Gastrocnemius medialis (tissue), 4 donors: Measurements from ENCODE around the gene FGF10. TPM values are rescaled to one million over a fixed set of nuclear protein-coding genes. Genes with fewer than 3 reads are reported as not detected.
A peak's percentile ranks its signal among the peaks of the same experiment; 100 is the strongest.

Source experiments
- ATAC-seq, 2 donors: fragments of 150-250 bp; one replicate each; pipeline ENCODE4 v1.9.1; 2016
- DNase-seq, 2 donors: peaks; one replicate each; pipeline ENCODE4 v3.0.0-alpha.2; 2019
- H3K27ac ChIP-seq, 4 donors: fragments of 200-600 bp; sonication (generic); 1 replicate in 1 of 4; 2 replicates in 3 of 4; pipeline ENCODE4 v1.5.1; 2016 to 2018; ENCODE audit warnings: mild to moderate bottlenecking in 2 of 4, moderate library complexity in 1 of 4
- H3K27me3 ChIP-seq, 3 donors: fragments of 200-600 bp; sonication (generic) in 2 of 3; 1 replicate in 1 of 3; 2 replicates in 2 of 3; pipeline versions ENCODE4 v1.5.1 to v1.6.0; 2016 to 2019; ENCODE audit warnings: mild to moderate bottlenecking in 1 of 3, moderate library complexity in 1 of 3
- H3K36me3 ChIP-seq, 2 donors: fragments of 200-600 bp; sonication (generic) in 1 of 2; one replicate each; pipeline ENCODE4 v1.5.1; 2017 to 2018
- H3K4me1 ChIP-seq, 2 donors: fragments of 200-600 bp; sonication (generic) in 1 of 2; one replicate each; pipeline ENCODE4 v1.5.1; 2016 to 2017; ENCODE audit warnings: mild to moderate bottlenecking in 2 of 2
- H3K4me3 ChIP-seq, 4 donors: fragments of 200-600 bp; sonication (generic) in 3 of 4; 1 replicate in 1 of 4; 2 replicates in 3 of 4; pipeline ENCODE4 v1.5.1; 2016 to 2019; ENCODE audit warnings: mild to moderate bottlenecking in 2 of 4
- H3K9me3 ChIP-seq, 3 donors: fragments of 200-600 bp; sonication (generic) in 2 of 3; 1 replicate in 1 of 3; 2 replicates in 2 of 3; pipeline ENCODE4 v1.5.1; 2016 to 2019
- CTCF ChIP-seq, 5 experiments: fragments of 450-650 bp in 3 of 5; fragments of 200-600 bp in 2 of 5; sonication (generic) in 2 of 5; IDR thresholded peaks in 4 of 5; conservative IDR thresholded peaks in 1 of 5; 1 replicate in 4 of 5; 2 replicates in 1 of 5; pipeline ENCODE4 v1.5.1; 2016 to 2019; ENCODE audit warnings: antibody characterized with exemption in 5 of 5, mild to moderate bottlenecking in 3 of 5, moderate library complexity in 3 of 5
- POLR2A ChIP-seq, 2 donors: fragments of 450-650 bp; IDR thresholded peaks; one replicate each; pipeline ENCODE4 v1.6.1; 2017; ENCODE audit warnings: antibody characterized with exemption in 2 of 2, mild to moderate bottlenecking in 2 of 2, moderate library complexity in 2 of 2
- in situ Hi-C, 4 donors: fragments of 200-750 bp; cut with MboI; loops; one replicate each; pipeline versions ENCODE4 v1.15.0 to v1.8.0; 2017; ENCODE audit warnings: low sequenced_read_pairs in 4 of 4
- intact Hi-C: fragments of 100-400 bp; cut with DNase I; formaldehyde crosslinking; loops from one replicate; pipeline ENCODE4 v1.15.1; 2023; ENCODE audit warnings: low total_unique reads
- total RNA-seq, 4 donors: library from RNA; depleted of rRNA; stranded (reverse); fragments of >200 nt; gene quantifications; one replicate each; pipeline versions ENCODE4 v1.1.0 to v1.2.3, GENCODE V29; 2016

The FGF10 gene
- total RNA-seq, 4 donors from 2014 or later = 0.23 to 2.6 (median 0.76) TPM; not detected in 1

- Histone ChIP-seq H3K27ac (no peak overlapping the region), H3K4me1 (no peaks in the 10 kb centered on the region), H3K36me3 (no peaks in the 10 kb centered on the region), H3K27me3 (no peaks in the 10 kb centered on the region), H3K4me3 (no peak overlapping the region), H3K9me3 (no peaks in the 10 kb centered on the region)
- in situ Hi-C loops = no loop called here
- intact Hi-C loops = no loop called here
- no peak for ATAC-seq
- TF ChIP-seq POLR2A (IDR thresholded peaks at IDR 0.05) (no peak), CTCF (IDR thresholded peaks at IDR 0.05 in 4 of 5, conservative IDR thresholded peaks at IDR 0.05 in 1 of 5) (no peak)
- DNase-seq = peak in 1 of 2 donors; percentile 15
Measured at GRCh38 chr5:44294516-44294915, 94.7 kb downstream of the FGF10 start.

DNA sequence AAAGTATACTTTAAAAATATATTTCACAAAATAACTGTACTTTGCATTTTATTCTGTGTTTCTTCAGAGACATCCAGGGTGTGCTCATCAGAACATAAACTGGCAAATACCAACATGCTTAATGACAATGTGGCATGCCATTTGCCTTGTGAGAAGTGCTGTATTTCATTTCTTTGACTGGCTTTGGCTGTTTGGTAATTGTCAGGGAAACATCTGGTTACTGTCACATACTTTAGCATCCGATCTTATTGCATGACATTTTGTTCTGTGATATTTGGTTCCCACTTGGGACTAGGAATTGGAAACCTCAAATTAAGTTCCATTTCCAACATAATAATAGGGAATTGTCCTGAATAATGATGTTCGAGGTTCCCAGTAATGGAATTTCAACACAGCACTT is 96.5 kb downstream of the FGF10 start:
- H3K4me1 ChIP-seq = no peaks in the 10 kb centered on the region
- intact Hi-C loops (no loop called here), in situ Hi-C loops (no loop called here)
- DNase-seq (no peak), ATAC-seq (no peak)
- H3K27me3 ChIP-seq = no peaks in the 10 kb centered on the region
- H3K4me3 ChIP-seq = no peak overlapping the region
- no peaks in the 10 kb centered on the region for H3K36me3 ChIP-seq
- TF ChIP-seq POLR2A (IDR thresholded peaks at IDR 0.05) (no peak), CTCF (IDR thresholded peaks at IDR 0.05 in 4 of 5, conservative IDR thresholded peaks at IDR 0.05 in 1 of 5) (no peak)
- H3K9me3 ChIP-seq = no peaks in the 10 kb centered on the region
- no peak overlapping the region for H3K27ac ChIP-seq

- TF ChIP-seq CTCF (IDR thresholded peaks at IDR 0.05 in 4 of 5, conservative IDR thresholded peaks at IDR 0.05 in 1 of 5) (no peak), POLR2A (IDR thresholded peaks at IDR 0.05) (no peak)
- intact Hi-C loops (no loop called here), in situ Hi-C loops (no loop called here)
- DNase-seq = no peak
- Histone ChIP-seq H3K4me1 (no peaks in the 10 kb centered on the region), H3K4me3 (no peak overlapping the region), H3K36me3 (no peaks in the 10 kb centered on the region), H3K9me3 (no peaks in the 10 kb centered on the region), H3K27me3 (no peaks in the 10 kb centered on the region), H3K27ac (no peak overlapping the region)
- no peak for ATAC-seq
Measured at GRCh38 chr5:44278469-44278868, 110.8 kb downstream of the FGF10 start.

GRCh38 chr5:44275908-44276307 is 113.3 kb downstream of the FGF10 start:
- in situ Hi-C loops (no loop called here), intact Hi-C loops (no loop called here)
- no peaks in the 10 kb centered on the region for H3K4me1 ChIP-seq
- H3K27ac ChIP-seq = no peak overlapping the region
- H3K36me3 ChIP-seq = no peaks in the 10 kb centered on the region
- TF ChIP-seq CTCF (IDR thresholded peaks at IDR 0.05 in 4 of 5, conservative IDR thresholded peaks at IDR 0.05 in 1 of 5) (no peak), POLR2A (IDR thresholded peaks at IDR 0.05) (no peak)
- H3K27me3 ChIP-seq = no peaks in the 10 kb centered on the region
- DNase-seq (no peak), ATAC-seq (no peak)
- no peak overlapping the region for H3K4me3 ChIP-seq
- H3K9me3 ChIP-seq = no peaks in the 10 kb centered on the region

GRCh38 chr5:44275329-44275728 is 113.9 kb downstream of the FGF10 start:
- H3K9me3 ChIP-seq = no peaks in the 10 kb centered on the region
- intact Hi-C loops = no loop called here
- no peaks in the 10 kb centered on the region for H3K36me3 ChIP-seq
- no peak overlapping the region for H3K4me3 ChIP-seq
- H3K27ac ChIP-seq = no peak overlapping the region
- in situ Hi-C loops = no loop called here
- no peak for ATAC-seq
- H3K27me3 ChIP-seq = no peaks in the 10 kb centered on the region
- TF ChIP-seq CTCF (IDR thresholded peaks at IDR 0.05 in 4 of 5, conservative IDR thresholded peaks at IDR 0.05 in 1 of 5) (no peak), POLR2A (IDR thresholded peaks at IDR 0.05) (no peak)
- DNase-seq = no peak
- no peaks in the 10 kb centered on the region for H3K4me1 ChIP-seq
